SK-N-SH (cell line): ENCODE measurements around the gene KCNC3. TPM values are rescaled to one million over a fixed set of nuclear protein-coding genes. Genes with fewer than 3 reads are reported as not detected.

ENCODE experiments used
- CTCF ChIA-PET: fragments of 300-600, 350-600 bp; formaldehyde crosslinking; extraction: SDS; loops from one replicate; lab custom pipeline; 2021; lab: Yijun Ruan, JAX
- POLR2A ChIA-PET: fragments of 350-600 bp; sonication (Branson Sonifier 250); formaldehyde crosslinking; extraction: SDS; loops from one replicate; lab custom pipeline; 2020; ENCODE audit warnings: antibody characterized with exemption, inconsistent platforms; lab: Yijun Ruan, JAX
- DNase-seq: peaks from one replicate; pipeline ENCODE4 v3.0.0; 2012
- H2AFZ ChIP-seq: fragments of 200-600 bp; sonication (generic); 2 replicates; pipeline ENCODE4 v1.8.1; 2016; ENCODE audit warnings: antibody characterized with exemption, mild to moderate bottlenecking, low read depth
- H3F3A ChIP-seq: fragments of 200-600 bp; sonication (generic); replicated peaks from 2 replicates; pipeline ENCODE3; 2016; ENCODE audit warnings: antibody characterized with exemption, mild to moderate bottlenecking; ENCODE audit not compliant: insufficient read depth
- H3K27ac ChIP-seq, 2 experiments: fragments of 200-500 bp in 1 of 2; fragments of 200-600 bp in 1 of 2; sonication (Bioruptor generic) in 1 of 2; sonication (generic), shearing (Covaris generic) in 1 of 2; 2 replicates each; pipeline versions ENCODE4 v1.5.1 to v1.6.1; 2014 to 2016; ENCODE audit warnings: low read depth in 2 of 2, inconsistent platforms in 1 of 2, low read length in 1 of 2, mild to moderate bottlenecking in 1 of 2, mixed read lengths in 1 of 2
- H3K27me3 ChIP-seq: fragments of 200-600 bp; sonication (generic), shearing (Covaris generic); 2 replicates; pipeline ENCODE4 v1.6.1; 2016; ENCODE audit warnings: mixed run types; ENCODE audit not compliant: insufficient read depth
- H3K36me3 ChIP-seq, 2 experiments: fragments of 200-500 bp in 1 of 2; fragments of 200-600 bp in 1 of 2; sonication (Bioruptor generic) in 1 of 2; sonication (generic) in 1 of 2; replicated peaks in 1 of 2; 2 replicates each; pipeline versions ENCODE3 to v1.5.1; 2014 to 2016; ENCODE audit warnings: low read length in 1 of 2, mild to moderate bottlenecking in 1 of 2; ENCODE audit not compliant: insufficient read depth in 2 of 2, control insufficient read depth in 1 of 2
- H3K4me1 ChIP-seq, 2 experiments: fragments of 200-500 bp in 1 of 2; fragments of 200-600 bp in 1 of 2; sonication (Bioruptor generic) in 1 of 2; sonication (generic), shearing (Covaris generic) in 1 of 2; 2 replicates each; pipeline versions ENCODE4 v1.5.1 to v1.6.1; 2014 to 2016; ENCODE audit warnings: low read depth in 1 of 2, low read length in 1 of 2, mixed run types in 1 of 2; ENCODE audit not compliant: insufficient read depth in 2 of 2, control insufficient read depth in 1 of 2
- H3K4me2 ChIP-seq: fragments of 200-600 bp; sonication (generic), shearing (Covaris generic); 2 replicates; pipeline ENCODE4 v1.6.1; 2017; ENCODE audit warnings: mixed run types
- H3K4me3 ChIP-seq, 2 experiments: fragments of 200-500 bp in 1 of 2; fragments of 200-600 bp in 1 of 2; sonication (Bioruptor generic) in 1 of 2; sonication (generic), shearing (Covaris generic) in 1 of 2; 2 replicates each; pipeline versions ENCODE4 v1.5.1 to v1.8.1; 2014 to 2016; ENCODE audit warnings: low read depth in 2 of 2, inconsistent platforms in 1 of 2, low read length in 1 of 2, mild to moderate bottlenecking in 1 of 2, mixed read lengths in 1 of 2, moderate library complexity in 1 of 2
- H3K79me2 ChIP-seq: fragments of 200-600 bp; sonication (generic); 2 replicates; pipeline ENCODE4 v1.8.1; 2017; ENCODE audit warnings: mild to moderate bottlenecking; ENCODE audit not compliant: insufficient read depth
- H3K9ac ChIP-seq: fragments of 200-600 bp; sonication (generic); 2 replicates; pipeline ENCODE4 v1.6.1; 2017; ENCODE audit warnings: mixed run types
- H3K9me2 ChIP-seq: fragments of 200-600 bp; sonication (generic); 2 replicates; pipeline ENCODE4 v1.6.1; 2017; ENCODE audit warnings: mixed run types
- H3K9me3 ChIP-seq: fragments of 200-600 bp; sonication (generic); 2 replicates; pipeline ENCODE4 v1.6.1; 2017; ENCODE audit warnings: mixed run types, mild to moderate bottlenecking, moderate library complexity
- H4K20me1 ChIP-seq: fragments of 200-600 bp; sonication (generic); 2 replicates; pipeline ENCODE4 v1.6.1; 2017; ENCODE audit warnings: mild to moderate bottlenecking, mixed run types; ENCODE audit not compliant: insufficient read depth
- EP300 ChIP-seq, 2 experiments: IDR thresholded peaks; 2 replicates each; pipeline versions ENCODE4 v1.4.0 to v1.6.1; 2012; ENCODE audit warnings: borderline replicate concordance in 1 of 2, low read depth in 1 of 2, low read length in 1 of 2
- EZH2phosphoT487 ChIP-seq: fragments of 200-600 bp; sonication (generic); IDR thresholded peaks from 2 replicates; pipeline ENCODE4 v1.6.1; 2017; ENCODE audit warnings: low read depth, mixed run types, mild to moderate bottlenecking, antibody characterized with exemption, moderate library complexity, borderline replicate concordance
- FOSL2 ChIP-seq: IDR thresholded peaks from 2 replicates; pipeline ENCODE4 v1.4.0; 2012; ENCODE audit warnings: low read depth, mild to moderate bottlenecking, moderate library complexity, borderline replicate concordance
- FOXM1 ChIP-seq: IDR thresholded peaks from 2 replicates; pipeline ENCODE4 v1.4.0; 2012; ENCODE audit warnings: low read depth, mild to moderate bottlenecking
- GABPA ChIP-seq: IDR thresholded peaks from 2 replicates; pipeline ENCODE4 v1.4.0; 2012; ENCODE audit warnings: low read depth, mild to moderate bottlenecking
- GATA2 ChIP-seq: sonication (generic); formaldehyde crosslinking; IDR thresholded peaks from 2 replicates; pipeline ENCODE4 v1.5.0; 2020; ENCODE audit warnings: mild to moderate bottlenecking, missing genetic modification reagents
- MXI1 ChIP-seq: IDR thresholded peaks from 2 replicates; pipeline ENCODE4 v1.6.1; 2012; ENCODE audit warnings: mild to moderate bottlenecking, low read depth, low read length, improper control_type of control experiment
- NFIC ChIP-seq: IDR thresholded peaks from 2 replicates; pipeline ENCODE4 v1.4.0; 2012; ENCODE audit warnings: borderline replicate concordance
- NRF1 ChIP-seq: IDR thresholded peaks from 2 replicates; pipeline ENCODE4 v1.6.1; 2012; ENCODE audit warnings: low read depth, mild to moderate bottlenecking, low read length
- RCOR1 ChIP-seq: fragments of 150-350 bp; IDR thresholded peaks from 2 replicates; pipeline ENCODE4 v1.6.1; 2017; ENCODE audit warnings: antibody characterized with exemption, low read length
- SIN3A ChIP-seq: IDR thresholded peaks from 2 replicates; pipeline ENCODE4 v1.6.1; 2012; ENCODE audit warnings: low read depth, mild to moderate bottlenecking, low read length, moderate library complexity, borderline replicate concordance
- SMC3 ChIP-seq: IDR thresholded peaks from 2 replicates; pipeline ENCODE4 v1.6.1; 2012; ENCODE audit warnings: low read depth, low read length, improper control_type of control experiment
- TAF1 ChIP-seq: IDR thresholded peaks from 2 replicates; pipeline ENCODE4 v1.6.1; 2012; ENCODE audit warnings: low read depth, mild to moderate bottlenecking, low read length, moderate library complexity, borderline replicate concordance
- TCF12 ChIP-seq: IDR thresholded peaks from 2 replicates; pipeline ENCODE4 v1.4.0; 2012
- TEAD4 ChIP-seq: IDR thresholded peaks from 2 replicates; pipeline ENCODE4 v1.4.0; 2012; ENCODE audit warnings: mild to moderate bottlenecking, borderline replicate concordance; ENCODE audit not compliant: insufficient read depth
- ZBTB33 ChIP-seq: IDR thresholded peaks from 2 replicates; pipeline ENCODE4 v1.4.0; 2012; ENCODE audit warnings: low read depth, borderline replicate concordance
- whole genome bisulfite sequencing: methylation state at CpG from one replicate; pipeline ENCODE4 v1.1.6; 2017; ENCODE audit warnings: low lambda C conversion rate; 5-methylcytosine and 5-hydroxymethylcytosine counted together
- polyA plus RNA-seq, 3 experiments: library from polyadenylated mRNA; depleted of rRNA; stranded (reverse); fragments of >200 nt; gene quantifications; 2 replicates each; pipeline ENCODE4 v1.2.3, GENCODE V29; 2012
- TF ChIP-seq, protein P1 (sequence below): IDR thresholded peaks from 2 replicates; pipeline ENCODE4 v1.6.1; 2012; ENCODE audit warnings: mild to moderate bottlenecking, low read depth, low read length, moderate library complexity

Gene KCNC3
- polyA plus RNA-seq, 1 of the 3 experiments (the other 2 are of a cell fraction), result 0.30 TPM

DNA sequence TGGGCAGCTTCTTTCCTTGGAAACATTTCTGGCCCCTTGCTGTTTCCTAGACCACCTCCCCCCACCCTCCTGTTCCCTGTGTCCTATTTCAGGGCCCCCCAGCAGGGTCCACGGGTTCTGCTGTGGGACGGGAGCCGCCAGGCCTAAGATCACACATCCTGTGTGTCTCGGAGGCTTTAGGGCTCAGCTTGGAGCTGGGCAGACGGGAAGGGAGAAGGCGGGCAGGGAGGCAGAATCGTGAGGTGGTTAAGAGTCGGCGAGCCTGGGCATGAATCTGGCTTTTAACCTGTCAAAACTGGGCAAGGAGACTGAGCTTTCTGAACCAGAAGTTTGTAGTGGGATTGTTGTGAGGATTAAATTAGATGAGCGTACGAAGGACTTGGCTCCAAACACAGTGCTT is 4.8 kb downstream of the KCNC3 start:
- Histone ChIP-seq H3K9me2 (no peaks in the 10 kb centered on the region), H3K9me3 (no peaks in the 10 kb centered on the region), H4K20me1 (0 out of 2 replicates have a peak, but pooled peaks cover 3% of the 10 kb centered on the region), H2AFZ (no peak overlapping the region), H3K27ac (no peak overlapping the region), H3K4me1 (peaks cover 0 to 21% of the 10 kb centered on the region in 2 experiments; a peak in 1 of 4 replicates), H3K79me2 (no peaks in the 10 kb centered on the region), H3K27me3 (peaks cover 16% of the 10 kb centered on the region; the same call in 1 of the 2 replicates), H3K4me3 (no peak overlapping the region), H3K36me3 (no peaks in the 10 kb centered on the region), H3F3A (no peaks in the 10 kb centered on the region), H3K4me2 (no peak overlapping the region), H3K9ac (no peak overlapping the region)
- no peak for TF ChIP-seq TEAD4
- no peak for TF ChIP-seq MXI1
- no peak for TF ChIP-seq FOXM1
- TF ChIP-seq FOSL2, result no peak
- no peak for TF ChIP-seq TAF1
- no peak for TF ChIP-seq NFIC
- no peak for TF ChIP-seq EZH2phosphoT487
- no peak for TF ChIP-seq ZBTB33
- TF ChIP-seq SMC3, result no peak
- no peak for TF ChIP-seq GATA2 (CRISPR knock-in tag)
- CTCF ChIA-PET, result no interaction called here
- WGBS, result 59% methylated on average over 11 of the region's 11 CpGs
- POLR2A ChIA-PET, result no interaction called here
- DNase-seq, result no peak

GRCh38 chr19:50323782-50324133 is 5.4 kb downstream of the KCNC3 start:
- 54% methylated on average over 5 of the region's 12 CpGs for WGBS
- Histone ChIP-seq H3K27ac (no peak overlapping the region), H2AFZ (no peak overlapping the region), H3K9me2 (no peaks in the 10 kb centered on the region), H3K4me1 (peaks cover 0 to 21% of the 10 kb centered on the region in 2 experiments; a peak in 1 of 4 replicates), H3K4me3 (no peak overlapping the region), H3K36me3 (no peaks in the 10 kb centered on the region), H4K20me1 (0 out of 2 replicates have a peak, but pooled peaks cover 3% of the 10 kb centered on the region), H3K9me3 (no peaks in the 10 kb centered on the region), H3K27me3 (peaks cover 16% of the 10 kb centered on the region; the same call in 1 of the 2 replicates), H3K79me2 (no peaks in the 10 kb centered on the region), H3K9ac (no peak overlapping the region), H3F3A (no peaks in the 10 kb centered on the region), H3K4me2 (no peak overlapping the region)
- no peak for DNase-seq
- TF ChIP-seq, protein P1, sequence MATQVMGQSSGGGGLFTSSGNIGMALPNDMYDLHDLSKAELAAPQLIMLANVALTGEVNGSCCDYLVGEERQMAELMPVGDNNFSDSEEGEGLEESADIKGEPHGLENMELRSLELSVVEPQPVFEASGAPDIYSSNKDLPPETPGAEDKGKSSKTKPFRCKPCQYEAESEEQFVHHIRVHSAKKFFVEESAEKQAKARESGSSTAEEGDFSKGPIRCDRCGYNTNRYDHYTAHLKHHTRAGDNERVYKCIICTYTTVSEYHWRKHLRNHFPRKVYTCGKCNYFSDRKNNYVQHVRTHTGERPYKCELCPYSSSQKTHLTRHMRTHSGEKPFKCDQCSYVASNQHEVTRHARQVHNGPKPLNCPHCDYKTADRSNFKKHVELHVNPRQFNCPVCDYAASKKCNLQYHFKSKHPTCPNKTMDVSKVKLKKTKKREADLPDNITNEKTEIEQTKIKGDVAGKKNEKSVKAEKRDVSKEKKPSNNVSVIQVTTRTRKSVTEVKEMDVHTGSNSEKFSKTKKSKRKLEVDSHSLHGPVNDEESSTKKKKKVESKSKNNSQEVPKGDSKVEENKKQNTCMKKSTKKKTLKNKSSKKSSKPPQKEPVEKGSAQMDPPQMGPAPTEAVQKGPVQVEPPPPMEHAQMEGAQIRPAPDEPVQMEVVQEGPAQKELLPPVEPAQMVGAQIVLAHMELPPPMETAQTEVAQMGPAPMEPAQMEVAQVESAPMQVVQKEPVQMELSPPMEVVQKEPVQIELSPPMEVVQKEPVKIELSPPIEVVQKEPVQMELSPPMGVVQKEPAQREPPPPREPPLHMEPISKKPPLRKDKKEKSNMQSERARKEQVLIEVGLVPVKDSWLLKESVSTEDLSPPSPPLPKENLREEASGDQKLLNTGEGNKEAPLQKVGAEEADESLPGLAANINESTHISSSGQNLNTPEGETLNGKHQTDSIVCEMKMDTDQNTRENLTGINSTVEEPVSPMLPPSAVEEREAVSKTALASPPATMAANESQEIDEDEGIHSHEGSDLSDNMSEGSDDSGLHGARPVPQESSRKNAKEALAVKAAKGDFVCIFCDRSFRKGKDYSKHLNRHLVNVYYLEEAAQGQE, result no peak
- no peak for TF ChIP-seq TCF12
- no peak for TF ChIP-seq TEAD4
- TF ChIP-seq SIN3A, result no peak
- no peak for TF ChIP-seq GABPA
- no peak for TF ChIP-seq EZH2phosphoT487
- no peak for TF ChIP-seq TAF1
- TF ChIP-seq EP300 (IDR thresholded peaks at IDR 0.05; ENCODE audit: borderline replicate concordance in 1 of 2, low read depth in 1 of 2, low read length in 1 of 2), result no peak
- no peak for TF ChIP-seq RCOR1
- TF ChIP-seq NRF1, result no peak
- ChIA-PET POLR2A (no interaction called here), CTCF (no interaction called here)
